RPMI8226 (cell line): ENCODE measurements around the gene PPAN.

Experiments used
- DNase-seq: peaks from one replicate; pipeline ENCODE4 v3.0.0-alpha.2; 2015

The PPAN gene

GRCh38 chr19:10141973-10142372 lies 35.8 kb downstream of the PPAN start:
- no peak for DNase-seq

- DNase-seq: no peak
These were observed 36.7 kb downstream of the PPAN start for GRCh38 chr19:10142701-10143375.

GRCh38 chr19:10143681-10144080 lies 37.5 kb downstream of the PPAN start:
- DNase-seq: no peak

GRCh38 chr19:10144361-10144760 lies 38.2 kb downstream of the PPAN start:
- no peak for DNase-seq

- no peak for DNase-seq
These were observed 38.9 kb downstream of the PPAN start for GRCh38 chr19:10145031-10145430.

GRCh38 chr19:10146142-10146541 lies 40.0 kb downstream of the PPAN start:
- DNase-seq: no peak

GRCh38 chr19:10149427-10149826 lies 43.3 kb downstream of the PPAN start:
- DNase-seq: no peak

- no peak for DNase-seq
These were observed 45.4 kb downstream of the PPAN start for GRCh38 chr19:10151521-10151920.

GRCh38 chr19:10152100-10152499 lies 45.9 kb downstream of the PPAN start:
- DNase-seq: no peak

- no peak for DNase-seq
These were observed 49.7 kb downstream of the PPAN start for GRCh38 chr19:10155839-10156238.

- DNase-seq: no peak
These were observed 51.9 kb downstream of the PPAN start for GRCh38 chr19:10158071-10158470.

GRCh38 chr19:10158485-10158884 lies 52.3 kb downstream of the PPAN start:
- no peak for DNase-seq

- no peak for DNase-seq
These were observed 53.4 kb downstream of the PPAN start for GRCh38 chr19:10159610-10160009.
